T-helper 2 cell (primary cell): ENCODE measurements around the gene C22orf23.

Experiments used
- DNase-seq, 5 experiments: peaks; one replicate each; pipeline versions ENCODE4 v3.0.0 to v3.0.0-alpha.2; 2012 to 2022

C22orf23 gene

GRCh38 chr22:37896939-37897338, 56.5 kb downstream of the C22orf23 start:
- DNase-seq: no peak

DNA sequence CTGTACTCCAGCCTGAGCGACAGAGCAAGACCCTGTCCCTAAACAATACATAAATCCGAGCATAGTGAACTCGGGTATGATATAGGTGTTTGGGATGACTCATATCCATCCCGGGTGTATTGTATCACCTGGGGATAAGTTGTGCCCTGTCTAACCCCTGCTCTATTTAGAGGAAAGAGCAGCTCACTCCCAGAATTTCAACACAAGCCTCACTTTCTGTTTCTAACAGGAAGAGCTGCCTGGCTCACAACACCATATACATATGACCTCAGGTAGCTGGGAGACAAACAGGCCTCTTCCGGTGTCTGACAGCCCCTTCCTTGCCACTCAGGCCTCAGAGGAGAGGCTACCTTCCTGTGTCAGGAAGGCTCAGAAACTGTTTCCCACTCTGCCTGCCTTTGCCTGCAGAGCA, 57.2 kb downstream of the C22orf23 start:
- peak in 2 of 5 experiments; percentile 60 to 85 for DNase-seq

GRCh38 chr22:37894939-37895670, 58.3 kb downstream of the C22orf23 start:
- no peak for DNase-seq

- DNase-seq: no peak
Observed at GRCh38 chr22:37893583-37893983, 59.8 kb downstream of the C22orf23 start.
